Motor neuron (in vitro differentiated cells): ENCODE measurements around the gene LBR. TPM values are rescaled to one million over a fixed set of nuclear protein-coding genes. Genes with fewer than 3 reads are reported as not detected.

Experiments
- ATAC-seq, 8 experiments: fragments of 200-7000 bp; cut with Tn5 transposase; replicated peaks in 6 of 8; 2 replicates each; pipeline ENCODE4 v1.8.0; 2021; ENCODE audit warnings: mild to moderate bottlenecking in 8 of 8, moderate library complexity in 8 of 8
- H3K27ac ChIP-seq, 2 donors: fragments of 250-450 bp; sonication (Bioruptor Pico); 2 replicates each; pipeline ENCODE4 v1.9.0; 2021; ENCODE audit warnings: antibody characterized with exemption in 2 of 2, mild to moderate bottlenecking in 2 of 2, moderate library complexity in 1 of 2
- H3K4me1 ChIP-seq, 2 donors: fragments of 250-450 bp; sonication (Bioruptor Pico); replicated peaks in 1 of 2; 2 replicates each; pipeline ENCODE4 v1.6.1; 2021; ENCODE audit warnings: antibody characterized with exemption in 2 of 2, mild to moderate bottlenecking in 2 of 2, moderate library complexity in 1 of 2
- H3K4me3 ChIP-seq, 5 donors: fragments of 250-450 bp; sonication (Bioruptor Pico); 2 replicates each; pipeline ENCODE4 v1.9.0; 2021; ENCODE audit warnings: antibody characterized with exemption in 5 of 5, mild to moderate bottlenecking in 5 of 5, moderate library complexity in 4 of 5
- WGBS, 10 experiments: fragments of 450-650 bp; shearing (Covaris generic); methylation state at CpG; one replicate each; pipeline ENCODE4 v1.0.0; 2022; 5-methylcytosine and 5-hydroxymethylcytosine counted together
- in situ Hi-C, 9 experiments: fragments of 400-800 bp; cut with MboI; loops; one replicate each; pipeline ENCODE4 v1.15.0; 2021; ENCODE audit warnings: low sequenced_read_pairs in 9 of 9, low pct_unique_long_range_greater_than_20kb in 2 of 9; ENCODE audit not compliant: unreplicated experiment in 9 of 9
- total RNA-seq, 8 experiments: library from RNA; unstranded; fragments of 300-600 nt; gene quantifications; 2 replicates each; pipeline versions ENCODE4 v1.2.3 to v1.2.4, GENCODE V29; 2022

Gene LBR
- total RNA-seq, 8 experiments from 2014 or later = 5.4 to 112 (median 35.7) TPM

DNA sequence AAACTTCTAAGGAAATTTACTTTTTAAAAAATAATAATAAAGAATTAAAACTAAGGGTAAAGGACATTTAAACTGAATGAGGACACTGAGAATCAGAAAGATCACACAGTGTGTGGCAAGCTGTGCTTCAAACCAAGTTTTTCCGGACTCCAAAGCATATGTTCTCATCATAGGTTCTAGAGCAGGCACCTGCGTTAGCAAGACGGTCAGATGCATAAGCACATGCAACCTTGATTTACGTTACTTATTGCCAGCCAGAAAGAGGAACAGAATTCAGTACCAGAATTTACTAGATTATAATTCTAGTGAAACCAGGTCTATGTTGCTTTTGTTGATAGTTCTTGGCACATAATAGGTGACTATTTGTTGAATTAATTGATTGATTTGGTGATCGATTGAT lies 6.2 kb upstream of the LBR start:
- in situ Hi-C loops = no loop called here
- 50 to 96% (median 91%) methylated on average over 2 to 5 of the region's 5 CpGs; no CpG with 5 or more reads in 1 of the 10 experiments for WGBS, 10 experiments
- no peak overlapping the region for H3K4me3 ChIP-seq
- ATAC-seq = no peak
- peaks cover 0 to 6% of the 10 kb centered on the region in 2 donors for H3K4me1 ChIP-seq
- no peak overlapping the region for H3K27ac ChIP-seq

DNA sequence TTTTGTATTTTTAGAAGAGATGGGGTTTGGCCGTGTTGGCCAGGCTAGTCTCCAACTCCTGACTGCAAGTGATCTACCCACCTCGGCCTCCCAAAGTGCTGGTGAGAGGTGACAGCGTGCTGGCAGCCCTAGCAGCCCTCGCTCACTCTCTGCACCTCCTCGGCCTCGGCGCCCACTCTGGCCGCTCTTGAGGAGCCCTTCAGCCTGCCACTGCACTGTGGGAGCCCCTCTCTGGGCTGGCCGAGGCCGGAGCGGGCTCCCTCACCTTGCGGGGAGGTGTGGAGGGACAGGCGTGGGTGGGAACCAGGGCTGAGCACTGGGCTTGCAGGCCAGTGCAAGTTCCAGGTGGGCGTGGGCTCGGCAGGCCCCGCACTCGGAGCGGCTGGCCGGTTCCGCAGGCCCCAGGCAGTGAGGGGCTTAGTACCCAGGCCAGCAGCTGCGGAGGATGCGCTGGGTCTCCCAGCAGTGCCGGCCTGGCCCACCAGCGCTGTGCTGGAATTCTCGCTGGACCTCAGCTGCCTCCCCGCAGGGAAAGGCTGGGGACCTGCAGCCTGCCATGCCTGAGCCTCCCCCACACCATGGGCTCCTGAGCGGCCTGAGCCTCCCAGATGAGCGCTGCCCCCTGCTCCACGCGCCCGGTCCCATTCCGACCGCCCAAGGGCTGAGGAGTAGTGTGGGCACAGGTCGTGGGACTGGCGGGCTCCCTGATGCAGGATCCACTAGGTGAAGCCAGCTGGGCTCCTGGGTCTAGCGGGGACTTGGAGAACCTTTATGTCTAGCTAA lies 3.4 kb upstream of the LBR start:
- WGBS, 10 experiments = 80 to 100% (median 90%) methylated on average over 1 to 19 of the region's 36 CpGs; no CpG with 5 or more reads in 4 of the 10 experiments
- Histone ChIP-seq H3K4me3 (no peak overlapping the region), H3K27ac (no peak overlapping the region), H3K4me1 (peaks cover under 1 to 8% of the 10 kb centered on the region in 2 donors)
- in situ Hi-C loops = no loop called here
- ATAC-seq = no peak

DNA sequence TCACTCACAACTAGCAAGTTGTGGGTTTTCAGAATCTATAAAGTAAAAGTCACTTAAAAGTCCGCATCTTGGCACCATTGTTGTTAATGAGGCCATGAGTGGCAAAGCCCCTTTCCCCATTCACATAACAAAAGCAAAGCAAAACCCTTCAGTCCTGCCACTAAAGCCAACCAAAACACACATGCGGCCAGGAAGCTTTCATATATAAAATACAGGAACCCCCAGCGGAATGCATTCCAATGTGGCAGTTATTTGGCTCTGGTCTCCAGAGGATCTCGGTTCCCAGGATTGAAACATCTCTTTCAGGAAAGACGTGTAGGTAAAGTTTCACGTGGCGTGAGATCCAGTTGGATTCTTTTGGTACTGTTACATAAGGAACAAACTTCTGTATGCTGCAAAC lies 2.5 kb upstream of the LBR start:
- no peak for ATAC-seq
- 76 to 100% (median 81%) methylated on average over 1 to 7 of the region's 7 CpGs; no CpG with 5 or more reads in 2 of the 10 experiments for WGBS, 10 experiments
- H3K4me1 ChIP-seq = peaks cover 10 to 17% of the 10 kb centered on the region in 2 donors
- no peak overlapping the region for H3K4me3 ChIP-seq
- H3K27ac ChIP-seq = no peak overlapping the region
- in situ Hi-C loops = no loop called here

DNA sequence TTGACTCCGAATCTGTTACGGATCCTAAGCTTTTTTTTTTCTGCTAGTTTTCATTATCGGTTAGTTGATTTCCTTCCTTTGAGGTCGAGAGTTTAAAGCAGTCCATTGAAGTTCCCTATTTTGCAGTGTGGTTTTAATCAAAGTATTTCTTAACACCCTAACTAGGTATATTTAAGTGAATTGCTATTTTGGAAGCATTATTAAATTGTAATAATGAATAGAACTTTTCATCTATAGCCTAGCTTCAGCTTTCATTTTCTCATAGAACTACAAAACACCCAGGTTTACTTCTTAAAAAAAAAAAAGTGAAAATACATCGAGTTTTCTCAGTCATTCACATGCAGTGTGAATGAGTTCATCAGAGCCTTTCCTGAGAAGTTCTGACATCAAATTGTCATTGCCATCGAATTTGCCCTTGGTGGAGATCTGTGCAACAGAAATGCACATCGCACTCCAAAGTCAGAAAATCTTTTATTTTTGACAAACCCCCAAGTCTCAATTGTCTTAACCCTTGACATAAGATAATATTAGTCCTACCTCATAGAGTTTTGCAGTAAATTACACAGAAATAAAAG lies 1.1 kb upstream of the LBR start:
- peaks cover 18 to 31% of the 10 kb centered on the region in 2 donors for H3K4me1 ChIP-seq
- ATAC-seq = no peak
- H3K4me3 ChIP-seq = peak overlapping the region; percentile 67 to 88 (median 80)
- peak overlapping the region; percentile 75 to 84 for H3K27ac ChIP-seq
- WGBS, 10 experiments = 0 to 33% (median 22%) methylated on average over 2 to 7 of the region's 7 CpGs
- in situ Hi-C loops = no loop called here

DNA sequence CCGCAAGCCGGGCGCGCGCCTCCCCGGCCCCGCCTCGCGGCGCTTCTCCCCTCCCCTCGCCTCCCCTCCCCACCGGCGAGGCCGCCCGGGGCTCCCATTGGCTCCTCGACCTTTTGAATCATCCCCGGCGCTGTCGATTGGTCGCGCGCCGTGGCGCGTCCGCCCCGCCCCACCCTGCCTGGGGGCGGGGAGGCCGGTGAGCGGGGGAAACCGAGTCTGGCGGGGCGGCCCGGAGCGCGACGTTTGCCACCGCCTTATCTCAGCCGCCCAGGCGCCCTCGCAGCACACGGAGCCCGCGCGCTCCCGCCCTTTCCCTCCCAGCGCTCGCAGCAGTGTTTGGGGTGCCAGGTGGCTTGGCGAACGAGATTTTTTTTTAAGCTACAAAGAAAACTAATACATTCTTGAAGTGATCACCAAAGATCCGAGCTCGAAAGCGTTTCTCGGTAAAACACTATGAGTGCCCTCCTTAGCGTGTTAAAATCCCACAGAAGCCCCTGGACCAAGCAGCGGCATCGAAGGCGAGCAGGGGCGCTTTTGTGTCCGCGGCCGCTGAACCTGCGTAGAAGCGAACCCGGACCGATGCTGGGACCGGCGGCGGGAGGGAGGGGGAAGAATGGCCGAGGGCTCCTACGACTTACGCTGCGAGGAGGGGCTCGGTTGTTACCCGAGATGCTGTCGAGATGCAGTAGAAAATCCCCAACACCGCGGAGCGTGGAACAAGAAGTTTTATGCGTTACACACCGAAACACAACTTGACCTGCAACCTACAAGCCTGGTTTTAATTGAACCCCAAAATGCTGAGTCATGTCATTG lies 436 bp upstream of the LBR start:
- 0 to 2% (median 0%) methylated on average over 1 to 38 of the region's 81 CpGs; no CpG with 5 or more reads in 1 of the 10 experiments for whole genome bisulfite sequencing, 10 experiments
- H3K27ac ChIP-seq = peak overlapping the region; percentile 76 to 84
- in situ Hi-C loops = no loop called here
- peaks cover 18 to 31% of the 10 kb centered on the region in 2 donors for H3K4me1 ChIP-seq
- ATAC-seq = peak; percentile 88 to 91 (median 89)
- peak overlapping the region; percentile 67 to 88 (median 80) for H3K4me3 ChIP-seq

DNA sequence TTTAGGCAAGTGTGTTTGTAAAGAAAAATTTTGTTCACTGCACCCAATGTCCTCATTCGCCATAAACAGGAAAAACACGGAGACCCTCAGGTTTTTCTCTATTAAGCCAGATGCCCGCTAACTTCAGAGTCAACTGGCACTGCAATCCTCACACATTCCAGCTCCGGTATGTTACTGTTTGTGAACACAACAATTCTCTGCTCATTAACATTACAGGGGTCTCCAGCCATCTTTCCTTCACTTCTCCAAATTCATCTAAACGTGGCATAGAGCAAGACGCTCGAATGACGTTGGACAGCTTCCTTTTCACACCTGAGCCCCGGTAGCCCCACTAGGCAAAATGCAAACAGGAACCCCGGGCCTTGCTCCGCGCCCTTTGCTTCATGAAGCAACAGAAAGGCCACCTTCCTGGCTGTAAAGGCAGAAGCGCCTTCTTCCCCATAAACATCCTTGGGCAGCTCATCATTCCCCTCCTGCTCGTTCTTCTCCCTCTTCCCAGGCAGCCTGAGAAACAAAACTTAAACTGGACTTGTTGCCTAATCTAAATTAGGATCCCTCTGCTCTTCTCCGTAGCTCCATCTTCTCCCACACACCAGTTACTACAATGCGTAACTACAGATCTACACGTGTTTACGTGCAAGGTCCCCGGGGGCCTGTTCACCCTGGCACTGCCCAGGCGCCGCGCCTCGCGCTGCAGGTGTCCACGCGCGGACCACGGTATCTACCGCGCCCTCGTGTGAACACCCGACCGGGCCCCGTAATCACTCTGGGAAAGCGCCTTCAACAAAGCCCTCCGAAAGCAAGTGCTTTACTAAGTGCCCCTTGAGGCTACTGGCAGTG lies 1.2 kb downstream of the LBR start:
- 0 to 20% (median 2%) methylated on average over 2 to 34 of the region's 36 CpGs for WGBS, 10 experiments
- H3K4me1 ChIP-seq = peaks cover 18 to 31% of the 10 kb centered on the region in 2 donors
- in situ Hi-C loops = no loop called here
- H3K27ac ChIP-seq = peak overlapping the region in 1 of 2 donors; percentile 76
- peak; percentile 5 to 36 (median 15) for ATAC-seq
- peak overlapping the region; percentile 67 to 88 (median 80) for H3K4me3 ChIP-seq

DNA sequence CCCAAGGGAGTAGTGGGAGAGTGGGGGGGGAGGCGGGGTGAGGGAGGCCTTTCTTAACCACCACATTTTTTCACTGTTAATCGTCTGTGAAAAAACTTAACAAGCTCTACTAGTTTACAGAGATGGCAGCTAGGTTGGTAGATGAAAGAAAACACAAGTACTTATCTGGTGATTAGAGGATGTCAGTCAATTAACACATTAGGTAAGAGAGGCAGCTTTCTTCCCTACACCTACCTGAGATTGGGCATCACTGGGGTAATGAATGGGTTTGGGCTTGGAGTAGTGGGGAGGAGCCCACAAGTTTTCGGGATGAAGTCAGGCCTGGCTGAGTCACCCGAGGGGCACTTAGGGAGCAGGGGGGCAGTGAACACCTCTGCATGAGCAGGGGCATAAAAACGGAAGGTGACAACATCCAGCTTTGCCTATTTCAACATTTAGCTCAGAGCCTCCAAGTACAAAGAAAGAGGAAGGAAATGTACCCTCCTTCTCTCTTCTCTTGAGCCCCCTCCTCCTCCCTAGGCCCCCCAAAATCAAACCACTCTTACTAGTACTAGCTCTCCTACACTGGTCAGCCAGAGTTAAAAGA lies 2.5 kb downstream of the LBR start:
- peaks cover 18 to 31% of the 10 kb centered on the region in 2 donors for H3K4me1 ChIP-seq
- in situ Hi-C loops = no loop called here
- ATAC-seq = no peak
- peak overlapping the region in 3 of 5 donors; percentile 67 to 88 (median 77) for H3K4me3 ChIP-seq
- WGBS, 10 experiments = 9 to 80% (median 42%) methylated on average over 1 to 4 of the region's 5 CpGs; no CpG with 5 or more reads in 4 of the 10 experiments
- H3K27ac ChIP-seq = no peak overlapping the region

DNA sequence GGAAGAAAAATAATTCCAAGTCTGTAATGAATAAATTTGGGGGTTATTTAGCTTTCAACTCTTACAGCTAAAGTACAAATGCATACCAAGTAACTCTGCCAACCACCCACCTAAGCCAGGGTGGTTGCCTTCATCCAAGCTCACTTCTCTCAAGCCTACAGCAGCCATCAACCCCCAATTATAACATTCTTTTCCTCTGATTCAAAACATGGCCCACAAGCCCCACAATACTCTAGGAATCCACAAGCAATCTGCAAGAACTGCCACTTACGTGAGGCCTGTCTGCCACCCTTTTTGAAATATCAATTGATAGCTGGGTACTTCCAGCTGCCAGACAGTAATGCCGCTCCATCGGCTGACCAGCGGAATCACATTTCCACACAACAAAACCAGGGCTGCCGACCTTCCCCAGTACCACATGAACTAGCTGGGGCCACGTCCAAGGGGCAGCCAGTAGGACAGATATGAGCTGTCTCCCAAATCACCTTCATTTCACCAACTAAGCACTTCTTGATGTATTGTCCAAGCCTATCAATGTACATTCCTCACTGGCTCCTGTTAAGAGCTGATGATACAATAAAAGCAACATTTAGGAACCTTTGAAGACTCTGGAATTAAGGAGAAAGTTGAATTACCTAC lies 3.2 kb downstream of the LBR start:
- peak overlapping the region in 2 of 5 donors; percentile 11 to 88 for H3K4me3 ChIP-seq
- no peak for ATAC-seq
- H3K27ac ChIP-seq = no peak overlapping the region
- H3K4me1 ChIP-seq = peaks cover 18 to 31% of the 10 kb centered on the region in 2 donors
- in situ Hi-C loops = no loop called here
- WGBS, 10 experiments = 67 to 94% (median 80%) methylated on average over 2 to 6 of the region's 6 CpGs; no CpG with 5 or more reads in 3 of the 10 experiments

DNA sequence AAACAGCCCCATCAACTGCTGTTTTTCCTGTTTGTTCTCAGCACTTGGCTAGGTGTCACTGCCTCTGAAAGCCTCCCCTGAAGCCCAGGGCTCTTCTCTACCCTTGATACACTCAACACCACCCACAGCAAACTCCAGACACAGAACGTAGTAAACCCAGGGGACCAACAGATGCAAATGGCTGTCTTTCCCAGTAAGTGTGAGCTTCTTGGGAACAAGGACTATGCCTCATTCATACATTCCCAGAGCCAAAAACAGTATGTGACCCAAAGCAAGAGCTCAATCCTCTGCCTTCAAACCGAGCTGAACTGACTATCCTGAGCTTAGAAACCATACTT lies 4.4 kb downstream of the LBR start:
- H3K4me3 ChIP-seq = no peak overlapping the region
- in situ Hi-C loops = no loop called here
- no peak for ATAC-seq
- WGBS, 10 experiments = 78 to 93% (median 88%) methylated on average over 1 to 2 of the region's 2 CpGs; no CpG with 5 or more reads in 5 of the 10 experiments
- peaks cover 18 to 28% of the 10 kb centered on the region in 2 donors for H3K4me1 ChIP-seq
- H3K27ac ChIP-seq = no peak overlapping the region

DNA sequence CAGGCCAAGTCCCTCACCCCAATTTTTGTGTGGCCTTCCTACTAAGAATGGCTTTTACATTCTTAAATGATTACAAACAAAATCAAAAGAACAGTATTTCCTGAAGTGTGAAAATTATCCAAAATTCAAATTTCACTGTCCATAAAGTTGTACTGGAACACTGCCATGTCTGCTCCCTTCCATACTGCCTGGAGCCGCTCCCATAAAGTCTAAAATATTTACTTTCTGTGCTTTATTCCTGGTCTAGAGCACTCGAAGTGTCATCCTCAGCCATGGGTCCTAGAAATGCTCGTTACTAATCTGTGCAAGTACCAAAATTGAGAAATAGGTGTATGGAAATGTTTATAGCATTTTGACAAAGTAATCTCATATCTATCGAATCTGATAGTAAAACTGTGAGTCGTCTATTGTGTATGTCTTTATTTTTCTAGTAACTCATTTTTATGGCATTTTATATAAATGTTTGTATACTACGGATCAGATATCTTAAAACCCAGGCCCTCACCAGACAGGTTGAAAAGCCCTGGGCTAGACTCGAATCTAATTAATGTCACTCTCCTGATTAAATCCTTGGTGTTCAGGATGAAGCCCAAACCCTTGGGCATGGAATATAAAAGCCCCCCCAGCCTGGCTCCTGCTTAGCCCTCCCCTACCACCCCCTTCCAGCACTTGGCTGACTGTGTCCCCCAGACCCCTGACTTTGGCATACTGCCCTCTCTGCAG lies 4.9 kb downstream of the LBR start:
- ATAC-seq = no peak
- no peak overlapping the region for H3K27ac ChIP-seq
- in situ Hi-C loops = no loop called here
- WGBS, 10 experiments = 60 to 93% (median 78%) methylated on average over 3 to 7 of the region's 7 CpGs
- H3K4me1 ChIP-seq = peaks cover 18 to 28% of the 10 kb centered on the region in 2 donors
- no peak overlapping the region for H3K4me3 ChIP-seq

DNA sequence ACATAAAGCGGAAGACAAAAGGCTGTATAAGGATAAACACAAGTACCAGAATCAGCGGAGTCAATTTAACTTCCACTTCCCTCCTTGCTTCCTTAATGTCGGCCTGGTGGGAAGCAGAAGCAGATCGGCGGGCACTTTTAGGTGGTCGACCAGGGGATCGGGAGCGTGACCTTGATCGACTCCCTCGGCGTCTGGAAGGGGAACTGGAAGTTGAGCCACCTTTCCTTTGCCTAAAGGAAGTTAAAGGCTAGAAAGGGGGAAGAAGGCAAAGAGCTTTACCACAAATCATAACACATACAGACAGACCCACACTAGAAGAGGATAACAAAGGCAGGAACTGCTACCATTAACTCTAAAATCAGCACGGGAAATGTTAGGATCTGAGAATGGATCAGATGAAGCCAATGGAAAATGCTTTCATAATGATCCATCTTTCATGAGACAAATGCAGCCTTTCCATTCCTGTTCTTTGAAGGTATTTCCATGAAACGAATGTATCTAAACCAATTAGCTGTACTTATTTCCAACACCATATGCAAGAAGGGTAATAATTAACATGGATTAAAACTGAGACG lies 5.7 kb downstream of the LBR start:
- WGBS, 10 experiments = 82 to 95% (median 93%) methylated on average over 5 to 14 of the region's 14 CpGs
- in situ Hi-C loops = no loop called here
- Histone ChIP-seq H3K27ac (no peak overlapping the region), H3K4me3 (no peak overlapping the region), H3K4me1 (peaks cover 18 to 28% of the 10 kb centered on the region in 2 donors)
- no peak for ATAC-seq
